ENCODE results near the gene PABPN1L. TPM values are rescaled to one million over a fixed set of nuclear protein-coding genes. Genes with fewer than 3 reads are reported as not detected.

The PABPN1L gene
- total and polyA plus RNA-seq, 3 donors from 2014 or later, result 0.34 to 0.93 TPM; not detected in 1

- H3K4me1 ChIP-seq, result peaks cover 37% of the 10 kb centered on the region
- H3K27me3 ChIP-seq, result no peaks in the 10 kb centered on the region
- intact Hi-C loops (cut with DNase I; ENCODE audit: low total_unique reads), result no loop called here
- H3K27ac ChIP-seq, result peak overlapping the region; percentile 64 to 69
- no peak for DNase-seq
- H3K4me3 ChIP-seq, result peak overlapping the region in 1 of 2 donors; percentile 84
- H3K36me3 ChIP-seq (ENCODE audit: low read depth, missing control alignments), result no peaks in the 10 kb centered on the region
- 78 to 82% methylated on average over 8 to 13 of the region's 13 CpGs for WGBS, 2 donors
- H3K9me3 ChIP-seq, result no peaks in the 10 kb centered on the region
- TF ChIP-seq CTCF (IDR thresholded peaks at IDR 0.05), result no peak
- TF ChIP-seq POLR2A (IDR thresholded peaks at IDR 0.05), result no peak
These were observed 10.7 kb downstream of the PABPN1L start for GRCh38 chr16:88855736-88856121.

GRCh38 chr16:88855176-88855575 is 11.3 kb downstream of the PABPN1L start:
- intact Hi-C loops (cut with DNase I; ENCODE audit: low total_unique reads), result no loop called here
- no peaks in the 10 kb centered on the region for H3K27me3 ChIP-seq
- DNase-seq, result peak; percentile 65
- no peaks in the 10 kb centered on the region for H3K36me3 ChIP-seq (ENCODE audit: low read depth, missing control alignments)
- H3K4me1 ChIP-seq, result peaks cover 37% of the 10 kb centered on the region
- TF ChIP-seq CTCF (IDR thresholded peaks at IDR 0.05) (no peak), POLR2A (IDR thresholded peaks at IDR 0.05) (no peak)
- peak overlapping the region; percentile 64 to 69 for H3K27ac ChIP-seq
- 60 to 62% methylated on average over 8 of the region's 8 CpGs for WGBS, 2 donors
- H3K4me3 ChIP-seq, result no peak overlapping the region
- no peaks in the 10 kb centered on the region for H3K9me3 ChIP-seq

GRCh38 chr16:88854306-88855111 is 12.0 kb downstream of the PABPN1L start:
- Histone ChIP-seq H3K27ac (peak overlapping the region; percentile 64 to 69), H3K27me3 (no peaks in the 10 kb centered on the region), H3K9me3 (no peaks in the 10 kb centered on the region), H3K4me3 (no peak overlapping the region), H3K4me1 (peaks cover 37% of the 10 kb centered on the region), H3K36me3 (ENCODE audit: low read depth, missing control alignments) (no peaks in the 10 kb centered on the region)
- TF ChIP-seq POLR2A (IDR thresholded peaks at IDR 0.05) (no peak), CTCF (IDR thresholded peaks at IDR 0.05) (no peak)
- DNase-seq, result no peak
- intact Hi-C loops (cut with DNase I; ENCODE audit: low total_unique reads), result no loop called here
- 68 to 69% methylated on average over 12 to 20 of the region's 20 CpGs for WGBS, 2 donors

- Histone ChIP-seq H3K36me3 (ENCODE audit: low read depth, missing control alignments) (no peaks in the 10 kb centered on the region), H3K4me3 (no peak overlapping the region), H3K27me3 (no peaks in the 10 kb centered on the region), H3K9me3 (no peaks in the 10 kb centered on the region), H3K4me1 (peaks cover 37% of the 10 kb centered on the region), H3K27ac (no peak overlapping the region)
- intact Hi-C loops (cut with DNase I; ENCODE audit: low total_unique reads), result no loop called here
- no peak for DNase-seq
- WGBS, 2 donors, result 55 to 79% methylated on average over 8 to 17 of the region's 17 CpGs
- no peak for TF ChIP-seq CTCF (IDR thresholded peaks at IDR 0.05)
- TF ChIP-seq POLR2A (IDR thresholded peaks at IDR 0.05), result no peak
These were observed 13.0 kb downstream of the PABPN1L start for GRCh38 chr16:88853325-88853941.

Measured in testis (tissue), 3 donors.